ENCODE measurements around the gene ZNF587.
"Not testable (repeated sequence)": the region's sequence is repeated elsewhere in the genome, so short reads cannot be mapped to it uniquely, and the experiment has no call there.

ZNF587 gene

DNA sequence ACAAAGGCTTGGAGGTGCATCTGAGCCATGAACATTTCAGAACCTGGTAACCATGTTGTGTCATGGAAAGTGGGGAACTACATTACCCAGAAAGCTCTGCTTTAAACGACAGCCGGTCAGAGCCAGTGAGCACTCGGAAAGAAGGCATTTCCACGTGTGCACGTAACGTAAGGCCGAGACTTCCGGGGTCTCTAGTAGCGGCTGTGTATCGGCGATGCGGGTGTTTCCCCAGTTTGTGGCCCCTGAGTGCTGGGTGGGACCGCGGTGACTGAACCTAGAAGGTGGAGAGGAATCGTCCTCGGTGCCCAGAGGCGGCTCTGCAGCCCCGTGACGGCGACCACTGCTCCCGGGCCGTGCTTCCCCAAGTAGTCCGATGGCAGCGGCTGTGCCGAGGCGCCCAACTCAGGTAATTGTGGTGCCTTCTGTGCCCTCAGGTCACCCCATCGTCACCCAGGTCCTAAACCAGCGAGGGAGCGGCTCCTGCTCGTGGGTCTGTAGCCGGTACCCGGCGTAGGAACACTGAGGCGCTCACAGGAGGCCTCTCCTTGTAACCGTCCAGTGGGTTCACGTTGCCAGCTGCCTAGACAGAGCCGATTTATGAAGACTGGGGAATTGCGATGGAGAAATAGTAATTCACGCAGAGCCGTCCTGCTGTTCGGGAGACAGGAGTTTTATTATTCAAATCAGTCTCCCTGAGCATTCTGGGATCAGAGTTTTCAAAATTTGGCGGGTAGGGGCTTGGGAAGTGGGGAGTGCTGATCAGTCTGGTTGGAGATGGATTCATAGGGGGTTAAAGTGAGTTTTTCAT is at the start of gene ZNF587:
TSS of gene ZNF587 (plus strand) at position 194 of the 808 bp plus-strand sequence. CDS start at position 374, 180 bp downstream.
- peak; percentile 60 to 81 for DNase-seq (ENCODE audit: extremely low read depth in 1 of 2, low read depth in 1 of 2)

DNA sequence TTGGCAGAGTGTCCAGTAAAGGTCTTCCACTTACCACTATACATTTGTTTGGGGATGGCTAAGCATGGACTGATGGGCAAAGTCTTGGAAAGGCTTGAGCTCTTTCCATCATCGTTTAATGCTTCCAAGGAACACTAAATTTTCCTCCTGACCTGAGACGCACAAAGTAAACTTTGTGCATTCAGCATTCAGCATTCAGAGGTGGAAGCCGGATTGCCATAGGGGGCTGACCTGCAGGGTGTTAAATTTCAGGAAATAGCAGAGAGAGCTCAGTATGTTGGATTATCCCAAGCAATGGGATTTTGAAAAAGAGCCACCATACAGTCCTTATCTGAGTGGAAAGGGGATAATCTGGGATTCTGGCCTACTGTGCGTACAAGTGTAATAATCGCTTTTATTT is 49.0 kb upstream of the ZNF587 start:
- DNase-seq (ENCODE audit: extremely low read depth in 1 of 2, low read depth in 1 of 2) = no peak

DNA sequence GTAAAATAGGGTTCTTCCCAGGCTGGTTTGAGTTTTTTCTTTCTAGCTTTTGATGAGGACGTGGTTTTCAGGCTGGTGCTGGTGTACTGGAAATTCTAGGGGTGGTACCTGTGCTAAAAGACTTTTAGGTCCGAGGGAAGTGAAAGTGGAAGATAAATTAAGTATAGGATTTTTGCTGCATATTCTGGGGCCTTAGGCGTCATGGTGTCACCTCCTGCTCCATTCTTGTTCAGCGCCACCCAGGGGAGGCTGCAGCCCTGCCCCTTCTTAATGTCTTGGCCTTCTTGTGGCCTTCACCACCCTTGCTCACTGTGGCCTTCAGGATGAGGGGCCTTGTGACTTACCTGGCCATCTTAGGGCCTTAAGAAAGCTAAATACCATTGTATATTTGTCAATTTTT is 47.4 kb upstream of the ZNF587 start:
- no peak for DNase-seq (ENCODE audit: extremely low read depth in 1 of 2, low read depth in 1 of 2)

DNA sequence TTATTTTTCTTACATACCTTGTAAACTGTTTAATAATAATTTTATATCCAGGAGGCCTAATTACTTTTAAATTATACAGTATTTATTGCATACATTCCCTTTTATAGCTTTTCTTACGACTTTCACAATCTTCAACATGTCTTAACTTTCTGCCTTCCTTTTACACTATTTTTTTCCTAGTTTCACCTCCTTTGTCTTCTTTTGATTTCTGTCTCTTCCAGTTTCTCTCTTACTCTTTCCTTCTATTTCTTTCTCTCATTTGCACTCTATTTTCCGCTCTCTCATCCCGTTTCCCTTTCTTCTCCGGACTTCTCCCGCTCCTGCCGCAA is 46.4 kb upstream of the ZNF587 start:
- DNase-seq (ENCODE audit: extremely low read depth in 1 of 2, low read depth in 1 of 2) = no peak

DNA sequence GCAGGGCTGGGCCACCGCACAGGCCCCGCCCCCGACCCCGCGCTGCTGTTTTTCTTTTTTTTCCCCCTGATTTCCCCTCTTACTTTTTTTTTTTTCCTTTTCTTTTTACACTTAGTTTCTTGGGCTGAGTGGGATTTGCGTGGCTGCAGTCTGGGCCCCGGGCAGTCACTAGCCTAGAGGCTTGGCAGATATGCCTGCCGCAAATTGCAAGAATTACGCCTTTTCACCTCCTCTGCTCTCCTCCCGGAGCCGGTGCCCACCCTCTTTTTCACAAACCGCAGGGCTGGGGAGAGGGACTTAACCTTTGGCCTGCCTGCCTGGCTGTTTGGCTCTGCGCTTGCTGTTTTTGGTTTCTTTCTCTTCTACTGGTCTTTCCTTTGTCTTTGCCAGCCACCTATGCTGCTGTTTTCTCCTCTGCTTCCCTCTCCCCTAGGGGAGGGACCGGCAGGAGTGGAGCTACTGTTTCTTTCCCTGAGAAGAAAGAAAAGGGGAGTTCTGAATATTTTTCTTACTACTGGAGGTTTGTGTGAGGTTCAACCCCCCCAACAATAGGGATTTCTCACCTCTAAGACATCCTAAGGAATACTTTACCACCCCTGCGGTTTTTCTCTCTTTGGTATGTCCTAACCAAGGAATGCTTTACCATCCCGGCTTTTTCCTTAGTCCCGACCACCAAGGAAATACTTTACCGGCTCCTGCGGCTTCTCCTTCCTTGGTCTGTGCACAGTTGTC is 45.9 kb upstream of the ZNF587 start:
- DNase-seq (ENCODE audit: extremely low read depth in 1 of 2, low read depth in 1 of 2) = no peak

DNA sequence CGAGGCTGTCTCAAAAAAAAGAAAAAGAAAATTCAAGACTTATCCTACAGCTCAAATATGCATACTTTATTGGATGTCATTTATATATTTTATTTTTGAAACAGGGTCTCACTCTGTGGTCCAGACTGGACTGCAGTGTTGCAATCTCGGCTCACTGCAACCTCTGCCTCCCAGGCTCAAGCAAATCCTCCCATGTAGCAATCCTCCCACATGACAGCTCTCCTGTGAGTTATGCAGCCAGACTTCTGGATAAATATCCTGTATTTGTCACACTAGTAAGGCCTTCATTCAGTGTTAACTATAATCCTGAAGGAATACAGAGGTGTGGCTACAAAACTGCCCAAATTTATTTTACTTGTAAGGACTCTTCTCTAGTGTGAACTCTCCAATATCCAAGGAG is 42.1 kb upstream of the ZNF587 start:
- no peak for DNase-seq (ENCODE audit: extremely low read depth in 1 of 2, low read depth in 1 of 2)

DNA sequence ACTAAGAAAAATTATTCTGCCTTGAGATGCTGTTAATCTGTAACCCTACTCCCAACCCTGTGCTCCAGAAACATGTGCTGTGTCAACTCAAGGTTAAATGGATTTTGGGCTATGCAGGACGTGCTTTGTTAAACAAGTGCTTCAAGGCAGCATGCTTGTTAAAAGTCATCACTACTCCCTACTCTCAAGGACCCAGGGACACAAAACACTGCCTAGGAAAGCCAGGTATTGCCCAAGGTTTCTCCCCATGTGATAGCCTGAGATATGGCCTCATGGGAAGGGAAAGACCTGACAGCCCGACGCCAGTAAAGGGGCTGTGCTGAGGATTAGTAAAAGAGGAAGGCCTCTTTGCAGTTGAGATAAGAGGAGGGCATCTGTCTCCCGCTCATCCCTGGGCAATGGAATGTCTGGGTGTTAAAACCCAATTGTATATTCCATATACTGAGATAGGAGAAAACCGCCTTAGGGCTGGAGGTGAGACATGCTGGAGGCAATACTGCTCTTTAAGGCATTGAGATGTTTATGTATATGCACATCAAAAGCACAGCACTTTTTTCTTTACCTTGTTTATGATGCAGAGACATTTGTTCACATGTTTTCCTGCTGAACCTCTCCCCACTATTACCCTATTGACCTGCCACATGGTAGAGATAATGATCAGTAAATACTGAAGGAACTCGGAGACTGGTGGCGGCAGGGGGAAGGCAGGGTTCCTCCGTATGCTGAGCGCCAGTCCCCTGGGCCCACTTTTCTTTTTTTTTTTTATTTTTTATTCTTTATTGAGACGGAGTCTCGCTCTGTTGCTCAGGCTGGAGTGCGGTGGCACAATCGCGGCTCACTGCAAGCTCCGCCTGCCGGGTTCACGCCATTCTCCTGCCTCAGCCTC is 39.0 kb upstream of the ZNF587 start:
- not testable (repeated sequence) for DNase-seq (ENCODE audit: extremely low read depth in 1 of 2, low read depth in 1 of 2)

DNA sequence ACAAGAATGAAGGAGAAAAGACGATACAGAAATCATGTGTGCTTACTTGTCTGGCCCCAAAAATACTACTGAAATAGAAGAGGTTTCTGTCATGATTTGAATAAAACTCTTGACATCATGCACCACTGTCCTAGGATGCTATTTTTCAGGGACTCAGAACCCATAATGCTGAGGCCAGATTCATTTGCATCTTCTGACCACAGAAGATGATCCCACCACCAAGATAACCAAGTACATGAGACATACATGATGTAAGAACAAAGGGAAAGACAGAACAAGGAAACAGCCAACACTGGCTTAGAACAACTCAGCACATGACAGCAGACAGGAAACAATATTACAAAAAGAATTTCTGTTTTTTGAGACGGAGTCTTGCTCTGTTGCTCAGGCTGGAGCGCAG is 37.4 kb upstream of the ZNF587 start:
- no peak for DNase-seq (ENCODE audit: extremely low read depth in 1 of 2, low read depth in 1 of 2)

- DNase-seq (ENCODE audit: extremely low read depth in 1 of 2, low read depth in 1 of 2) = not testable (repeated sequence)
Observed at GRCh38 chr19:57812975-57813820, 36.5 kb upstream of the ZNF587 start.

DNA sequence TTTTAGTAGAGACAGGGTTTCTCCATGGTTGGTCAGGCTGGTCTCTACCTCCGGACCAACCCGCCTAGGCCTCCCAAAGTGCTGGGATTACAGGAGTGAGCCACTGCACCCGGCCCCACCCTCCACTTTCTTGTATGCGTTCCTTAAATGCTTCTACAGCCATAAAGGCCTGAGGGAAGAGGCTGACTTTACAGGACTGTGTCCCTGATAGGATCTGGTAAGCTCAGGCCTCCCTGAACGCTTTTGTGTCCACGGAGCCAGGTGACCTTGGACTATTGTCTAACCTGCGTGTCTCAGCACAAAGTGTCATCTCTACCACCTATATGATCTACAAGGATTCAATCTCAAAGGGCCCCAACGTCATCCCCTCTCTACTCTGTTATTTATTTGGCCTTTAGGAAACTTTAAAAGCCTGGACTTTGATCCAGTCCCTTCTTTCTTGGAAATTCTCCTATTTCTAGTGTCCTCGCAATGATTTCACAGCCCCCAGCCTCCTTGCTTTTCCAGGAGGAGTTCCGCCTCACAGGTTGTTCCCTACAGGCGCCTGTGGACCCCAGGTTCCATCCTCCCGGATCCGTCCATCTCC is 35.6 kb upstream of the ZNF587 start:
- no peak for DNase-seq (ENCODE audit: extremely low read depth in 1 of 2, low read depth in 1 of 2)

DNA sequence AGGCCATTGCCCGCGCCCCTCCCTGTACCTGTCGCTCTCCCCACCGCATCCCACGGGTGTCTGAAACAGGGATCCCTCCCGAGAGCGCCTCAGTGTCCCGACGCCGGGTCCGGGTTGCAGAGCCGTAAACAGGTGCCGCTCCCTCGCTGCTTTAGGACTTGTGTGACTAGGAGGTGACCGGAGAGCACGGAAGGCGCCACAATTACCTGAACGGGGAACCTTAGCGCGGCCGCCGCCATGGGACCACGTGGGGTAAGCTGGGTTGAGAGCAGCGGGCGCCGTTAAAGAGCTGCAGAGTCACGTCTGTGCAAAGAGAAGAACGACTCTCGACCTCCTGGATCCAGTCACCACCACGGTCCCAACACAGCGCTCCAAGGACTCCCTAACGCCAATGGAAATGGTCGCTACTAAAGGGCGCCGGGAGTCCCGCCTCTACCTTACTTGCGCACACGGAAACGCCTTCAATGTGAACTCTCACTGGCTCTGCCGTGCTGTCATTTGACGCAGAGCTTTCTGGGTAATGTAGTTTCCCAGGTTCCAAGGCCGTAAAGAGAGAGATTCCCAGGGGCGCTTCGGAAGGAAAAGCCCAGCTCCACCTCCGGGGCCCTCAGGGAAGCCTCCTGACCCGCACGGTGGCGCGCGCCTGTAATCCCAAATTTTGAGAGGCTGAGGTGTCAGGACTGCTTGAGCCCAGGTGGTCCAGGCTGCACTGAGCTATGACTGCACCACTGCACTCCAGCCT is 35.0 kb upstream of the ZNF587 start, which contains the start of gene ZNF552:
TSS of gene ZNF552 (minus strand) at position 409 of the 742 bp plus-strand sequence. CDS start at position 239, 170 bp downstream.
- peak in 1 of 2 donors; percentile 65 for DNase-seq (ENCODE audit: extremely low read depth in 1 of 2, low read depth in 1 of 2)

DNA sequence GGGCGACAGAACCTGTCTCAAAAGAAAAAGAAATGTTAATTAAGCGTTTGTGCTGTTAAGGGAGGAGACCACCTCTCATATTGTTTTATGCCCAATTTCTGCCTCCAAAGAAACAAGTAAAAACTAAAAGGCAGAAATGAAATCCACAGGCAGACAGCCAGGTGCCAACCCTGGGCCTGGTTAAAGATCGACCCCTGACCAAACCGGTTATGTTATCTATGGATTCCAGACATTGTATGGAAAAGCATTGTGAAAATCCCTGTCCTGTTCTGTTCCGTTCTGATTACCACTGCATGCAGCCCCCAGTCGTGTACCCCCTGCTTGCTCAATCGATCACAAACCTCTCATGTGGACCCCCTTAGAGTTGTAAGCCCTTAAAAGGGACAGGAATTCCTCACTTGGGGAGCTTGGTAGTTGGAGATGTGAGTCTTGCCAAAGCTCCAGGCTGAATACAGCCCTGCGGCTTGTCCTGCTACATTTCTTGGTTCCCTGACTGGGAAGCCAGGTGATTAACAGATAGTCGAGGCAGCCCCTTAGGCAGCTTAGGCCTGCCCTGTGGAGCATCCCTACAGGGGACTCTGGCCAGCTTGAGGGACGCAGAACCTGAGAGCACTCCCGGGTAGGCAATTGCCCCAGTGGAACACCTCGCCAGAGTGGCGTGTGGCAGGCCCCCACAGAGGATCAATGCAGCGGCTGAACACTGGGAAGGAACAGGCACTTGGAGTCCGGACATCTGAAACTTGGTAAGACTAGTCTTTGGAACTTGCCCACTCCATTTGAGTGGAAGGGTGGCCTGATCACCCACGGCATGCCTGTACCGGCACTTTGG is 34.2 kb upstream of the ZNF587 start:
- DNase-seq (ENCODE audit: extremely low read depth in 1 of 2, low read depth in 1 of 2) = no peak

DNA sequence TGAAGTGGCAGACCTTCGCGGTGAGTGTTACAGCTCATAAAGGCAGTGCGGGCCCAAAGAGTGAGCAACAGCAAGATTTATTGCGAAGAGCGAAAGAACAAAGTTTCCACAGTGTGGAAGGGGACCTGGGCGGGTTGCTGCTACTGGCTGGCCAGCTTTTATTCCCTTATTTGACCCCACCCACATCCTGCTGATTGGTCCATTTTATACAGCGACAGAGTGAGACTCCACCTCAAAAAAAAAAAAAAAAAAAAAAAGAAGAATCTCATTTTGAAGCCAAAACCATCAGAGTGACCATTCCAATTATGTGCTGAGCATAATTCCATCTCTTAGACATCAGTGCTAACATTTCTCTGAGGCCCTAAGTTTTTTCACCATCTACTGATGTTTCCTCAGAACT is 33.0 kb upstream of the ZNF587 start:
- no peak for DNase-seq (ENCODE audit: extremely low read depth in 1 of 2, low read depth in 1 of 2)

DNA sequence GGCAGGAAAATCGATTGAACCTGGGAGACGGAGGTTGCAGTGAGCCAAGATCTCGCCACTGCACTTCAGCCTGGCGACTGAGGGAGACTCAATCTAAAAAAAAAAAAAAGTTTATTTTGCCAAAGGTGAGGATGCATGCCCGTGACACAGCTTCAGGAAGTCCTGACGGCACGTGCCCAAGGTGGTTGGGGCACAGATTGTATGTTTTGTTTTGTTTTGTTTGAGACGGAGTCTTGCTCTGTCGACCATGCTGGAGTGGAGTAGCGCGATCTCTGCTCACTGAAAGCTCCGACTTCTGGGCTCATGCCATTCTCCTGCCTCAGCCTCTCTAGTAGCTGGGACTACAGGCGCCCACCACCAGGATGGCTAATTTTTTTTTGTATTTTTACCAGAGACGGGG is 31.7 kb upstream of the ZNF587 start:
- DNase-seq (ENCODE audit: extremely low read depth in 1 of 2, low read depth in 1 of 2) = no peak

GRCh38 chr19:57818378-57818777 is 31.3 kb upstream of the ZNF587 start:
- DNase-seq (ENCODE audit: extremely low read depth in 1 of 2, low read depth in 1 of 2) = no peak

GRCh38 chr19:57819475-57820148 is 30.0 kb upstream of the ZNF587 start:
- peak; percentile 57 to 78 for DNase-seq (ENCODE audit: extremely low read depth in 1 of 2, low read depth in 1 of 2)

DNA sequence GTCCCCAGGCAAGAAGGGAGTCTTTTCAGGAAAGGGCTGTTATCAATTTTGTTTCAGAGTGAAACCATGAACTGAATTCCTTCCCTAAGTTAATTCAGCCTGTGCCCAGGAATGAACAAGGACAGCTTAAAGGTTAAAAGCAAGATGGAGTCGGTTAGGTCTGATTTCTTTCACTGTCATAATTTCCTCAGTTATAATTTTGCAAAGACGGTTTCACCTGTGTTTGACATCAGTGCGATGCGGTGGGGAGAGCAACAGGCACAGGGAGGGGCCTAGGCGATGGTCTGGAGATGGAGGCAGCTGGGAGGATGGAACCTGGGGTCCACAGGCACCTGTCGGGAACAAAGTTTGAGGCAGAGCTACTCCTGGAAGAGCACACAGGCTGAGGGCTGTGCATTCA is 29.1 kb upstream of the ZNF587 start:
- DNase-seq (ENCODE audit: extremely low read depth in 1 of 2, low read depth in 1 of 2) = no peak

DNA sequence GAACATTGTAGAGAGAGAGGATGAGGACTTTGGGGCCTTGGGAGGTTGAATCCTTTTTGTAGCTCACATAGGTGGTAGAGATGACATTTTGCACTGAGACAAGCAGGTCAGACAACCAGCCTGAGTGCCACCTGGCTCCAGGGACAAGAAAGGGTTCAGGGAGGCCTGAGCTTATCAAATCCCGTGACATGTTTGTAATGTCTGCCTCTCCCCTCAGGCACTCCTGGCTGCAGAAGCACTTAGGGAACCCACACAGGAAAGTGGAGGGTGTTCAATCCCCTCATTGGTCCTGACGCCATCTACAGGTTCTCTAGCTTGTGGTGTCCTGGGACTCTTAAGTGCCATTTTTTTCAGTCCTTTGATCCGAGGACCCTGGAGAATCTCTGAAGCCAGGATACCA is 28.6 kb upstream of the ZNF587 start:
- not testable (repeated sequence) for DNase-seq (ENCODE audit: extremely low read depth in 1 of 2, low read depth in 1 of 2)
